LNCaP clone FGC (cell line): Measurements from ENCODE around the gene MRPL52.

Source experiments
- DNase-seq: peaks from one replicate; pipeline ENCODE4 v3.0.0-alpha.2; 2011; ENCODE audit warnings: low read depth
- H3K4me3 ChIP-seq: 2 replicates; pipeline ENCODE4 v1.5.1; 2011; ENCODE audit warnings: mild to moderate bottlenecking, low read depth, low read length, control low read depth
- TF ChIP-seq, protein P1 (sequence below): IDR thresholded peaks from 2 replicates; pipeline ENCODE4 v1.5.1; 2012; ENCODE audit warnings: mild to moderate bottlenecking; ENCODE audit not compliant: control insufficient read depth, insufficient read depth; ENCODE audit errors: extremely low read depth

The MRPL52 gene

DNA sequence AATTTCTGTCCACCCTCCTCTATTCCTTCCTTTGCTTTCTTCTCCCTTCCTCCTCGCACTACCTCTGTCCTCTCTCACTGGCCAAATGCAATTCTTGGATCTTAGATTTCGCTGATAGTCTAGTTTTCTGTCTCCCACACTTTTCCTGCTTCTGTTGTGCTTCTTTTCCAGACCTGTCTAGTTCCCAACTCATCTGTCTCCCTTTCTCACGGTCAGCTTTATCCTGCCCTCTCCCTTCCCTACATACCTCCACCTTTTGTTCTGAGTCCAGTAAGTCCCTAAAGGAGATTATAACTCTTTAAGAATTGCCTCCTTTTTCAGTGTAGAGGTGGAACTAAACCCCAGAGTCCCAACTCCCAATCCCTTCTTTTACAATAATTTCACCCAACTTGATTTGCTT, 5.8 kb downstream of the MRPL52 start:
- TF ChIP-seq, protein P1, sequence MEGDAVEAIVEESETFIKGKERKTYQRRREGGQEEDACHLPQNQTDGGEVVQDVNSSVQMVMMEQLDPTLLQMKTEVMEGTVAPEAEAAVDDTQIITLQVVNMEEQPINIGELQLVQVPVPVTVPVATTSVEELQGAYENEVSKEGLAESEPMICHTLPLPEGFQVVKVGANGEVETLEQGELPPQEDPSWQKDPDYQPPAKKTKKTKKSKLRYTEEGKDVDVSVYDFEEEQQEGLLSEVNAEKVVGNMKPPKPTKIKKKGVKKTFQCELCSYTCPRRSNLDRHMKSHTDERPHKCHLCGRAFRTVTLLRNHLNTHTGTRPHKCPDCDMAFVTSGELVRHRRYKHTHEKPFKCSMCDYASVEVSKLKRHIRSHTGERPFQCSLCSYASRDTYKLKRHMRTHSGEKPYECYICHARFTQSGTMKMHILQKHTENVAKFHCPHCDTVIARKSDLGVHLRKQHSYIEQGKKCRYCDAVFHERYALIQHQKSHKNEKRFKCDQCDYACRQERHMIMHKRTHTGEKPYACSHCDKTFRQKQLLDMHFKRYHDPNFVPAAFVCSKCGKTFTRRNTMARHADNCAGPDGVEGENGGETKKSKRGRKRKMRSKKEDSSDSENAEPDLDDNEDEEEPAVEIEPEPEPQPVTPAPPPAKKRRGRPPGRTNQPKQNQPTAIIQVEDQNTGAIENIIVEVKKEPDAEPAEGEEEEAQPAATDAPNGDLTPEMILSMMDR: no peak
- no peak overlapping the region for H3K4me3 ChIP-seq
- DNase-seq: no peak

DNA sequence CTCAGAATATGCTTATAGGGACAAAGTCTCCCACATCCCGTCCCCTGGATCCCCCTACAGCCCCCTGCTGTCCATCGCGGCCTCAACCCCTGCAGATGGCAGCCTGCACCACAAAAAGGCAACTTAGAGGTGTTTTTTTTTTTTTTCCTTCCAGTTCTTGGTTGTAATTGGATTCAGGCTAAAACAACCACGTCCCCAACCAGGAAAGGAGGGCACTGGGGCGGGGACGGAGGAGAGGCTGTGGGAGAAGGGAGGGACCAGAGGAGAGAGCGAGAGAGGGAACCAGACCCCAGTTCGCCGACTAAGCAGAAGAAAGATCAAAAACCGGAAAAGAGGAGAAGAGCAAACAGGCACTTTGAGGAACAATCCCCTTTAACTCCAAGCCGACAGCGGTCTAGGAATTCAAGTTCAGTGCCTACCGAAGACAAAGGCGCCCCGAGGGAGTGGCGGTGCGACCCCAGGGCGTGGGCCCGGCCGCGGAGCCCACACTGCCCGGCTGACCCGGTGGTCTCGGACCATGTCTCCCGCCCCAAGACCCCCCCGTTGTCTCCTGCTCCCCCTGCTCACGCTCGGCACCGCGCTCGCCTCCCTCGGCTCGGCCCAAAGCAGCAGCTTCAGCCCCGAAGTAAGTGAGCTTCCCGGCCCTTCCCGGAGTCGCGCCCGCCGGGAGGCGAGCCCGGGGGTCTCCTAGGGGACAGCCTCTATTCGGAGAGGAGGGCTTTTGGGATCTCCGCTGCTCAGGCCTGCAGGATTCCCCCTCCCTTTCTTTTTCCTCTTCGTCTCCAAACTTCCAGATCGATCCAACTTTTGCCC, 6.8 kb downstream of the MRPL52 start, which contains the start of gene MMP14:
Gene MMP14 (plus strand): TSS at position 285 of the 813 bp plus-strand sequence. CDS start 233 bp downstream, at position 518.
- DNase-seq: no peak
- TF ChIP-seq, protein P1: no peak
- peak within 1 kb of the TSS; percentile 35 for H3K4me3 ChIP-seq

DNA sequence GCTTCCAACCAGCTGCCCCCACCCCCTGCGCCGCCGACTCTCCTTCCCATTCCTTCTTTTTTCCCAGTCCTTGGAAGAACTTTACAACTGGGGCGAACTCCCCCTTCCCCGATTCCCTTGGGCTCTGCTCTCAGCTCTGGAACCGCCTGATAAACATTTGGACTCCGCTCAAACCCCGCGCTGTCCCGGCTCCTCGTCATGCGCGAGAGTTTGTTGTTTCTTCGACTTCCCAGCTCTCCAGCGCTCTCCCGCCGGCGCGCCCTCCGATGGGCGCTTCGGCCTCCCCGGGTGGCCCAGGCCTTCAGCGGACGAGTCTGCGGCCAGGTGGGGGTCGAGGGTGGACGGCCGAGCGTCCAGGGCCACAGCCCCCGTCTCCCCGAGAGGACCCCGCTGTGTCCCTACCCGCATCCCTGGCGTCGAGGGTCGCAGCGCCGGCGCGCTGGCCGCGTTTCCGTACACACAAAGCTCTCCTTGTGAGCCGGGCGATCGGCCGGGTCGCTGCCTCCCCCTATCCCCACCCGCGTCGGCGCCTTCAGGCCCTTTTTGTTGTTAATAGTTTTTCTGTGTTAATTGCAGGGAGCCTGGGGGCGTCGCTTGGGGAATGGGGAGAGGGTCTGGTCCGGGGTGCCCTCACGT, 7.5 kb downstream of the MRPL52 start:
- H3K4me3 ChIP-seq: peak overlapping the region; percentile 35
- DNase-seq: no peak
- TF ChIP-seq, protein P1: no peak

DNA sequence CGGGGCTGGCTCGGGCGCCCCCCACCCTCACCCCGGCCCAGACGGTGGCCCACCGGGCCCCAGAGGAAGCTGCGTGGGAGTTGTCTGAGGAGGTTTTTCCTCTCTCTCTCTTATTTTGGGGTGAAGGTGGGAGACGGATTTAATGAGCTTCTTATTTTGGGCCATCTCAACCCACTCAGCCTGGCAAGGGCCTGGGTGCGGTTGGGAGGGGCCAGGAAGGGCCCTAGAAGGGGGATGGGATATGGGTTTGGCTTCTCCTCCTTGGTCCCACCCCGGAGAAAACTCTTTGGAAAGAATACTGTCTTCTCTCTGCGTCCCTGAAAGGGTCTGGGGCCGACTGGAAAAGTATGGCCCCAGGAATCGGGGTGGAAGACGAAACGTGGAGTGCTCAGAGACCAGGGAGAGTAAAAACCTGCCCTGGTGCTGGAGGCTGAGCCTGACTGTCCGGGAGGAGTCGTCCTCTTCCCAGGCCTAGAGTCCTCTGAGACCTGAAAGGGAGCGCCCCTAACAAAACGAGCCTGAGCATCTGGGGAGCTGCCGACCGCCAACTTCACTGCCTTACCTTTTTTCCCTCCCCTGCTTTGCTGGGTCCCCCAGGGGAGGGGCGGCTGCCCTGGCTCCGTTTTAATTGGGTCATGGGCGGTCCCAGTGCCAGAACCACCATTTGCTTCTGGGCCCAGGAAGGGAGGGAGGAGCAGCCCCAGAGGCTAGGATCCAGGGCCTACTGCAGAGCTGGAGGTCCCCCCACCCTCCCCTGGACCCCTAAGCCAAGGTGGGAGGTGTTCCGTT, 8.3 kb downstream of the MRPL52 start:
- DNase-seq: no peak

DNA sequence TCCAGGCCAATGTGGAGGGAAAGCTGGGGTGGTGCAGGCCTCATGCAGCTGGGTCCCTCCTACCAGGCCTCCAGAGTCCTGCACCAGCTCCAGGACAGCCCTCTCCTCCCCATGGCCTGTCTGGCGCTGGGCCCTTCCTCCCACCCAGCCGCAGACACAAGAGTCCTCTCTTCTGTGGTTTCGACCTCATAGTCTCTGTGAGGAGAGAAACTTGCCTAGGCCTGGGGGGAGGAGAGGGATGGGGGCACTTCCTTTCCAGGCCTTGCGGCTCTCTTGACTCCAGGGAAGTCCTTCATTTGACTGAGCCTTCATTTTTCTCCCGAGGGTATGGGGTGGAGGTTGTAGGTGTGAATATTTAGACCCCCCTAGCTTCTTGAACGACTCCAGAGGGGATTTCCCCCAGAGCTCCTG, 8.9 kb downstream of the MRPL52 start:
- DNase-seq: no peak
- H3K4me3 ChIP-seq: no peak overlapping the region
- TF ChIP-seq, protein P1: no peak

More for the DNA sequence above, 8.3 kb downstream of the MRPL52 start:
- TF ChIP-seq, protein P1: no peak
- H3K4me3 ChIP-seq: no peak overlapping the region; the same call in 1 of the 2 replicates

DNA sequence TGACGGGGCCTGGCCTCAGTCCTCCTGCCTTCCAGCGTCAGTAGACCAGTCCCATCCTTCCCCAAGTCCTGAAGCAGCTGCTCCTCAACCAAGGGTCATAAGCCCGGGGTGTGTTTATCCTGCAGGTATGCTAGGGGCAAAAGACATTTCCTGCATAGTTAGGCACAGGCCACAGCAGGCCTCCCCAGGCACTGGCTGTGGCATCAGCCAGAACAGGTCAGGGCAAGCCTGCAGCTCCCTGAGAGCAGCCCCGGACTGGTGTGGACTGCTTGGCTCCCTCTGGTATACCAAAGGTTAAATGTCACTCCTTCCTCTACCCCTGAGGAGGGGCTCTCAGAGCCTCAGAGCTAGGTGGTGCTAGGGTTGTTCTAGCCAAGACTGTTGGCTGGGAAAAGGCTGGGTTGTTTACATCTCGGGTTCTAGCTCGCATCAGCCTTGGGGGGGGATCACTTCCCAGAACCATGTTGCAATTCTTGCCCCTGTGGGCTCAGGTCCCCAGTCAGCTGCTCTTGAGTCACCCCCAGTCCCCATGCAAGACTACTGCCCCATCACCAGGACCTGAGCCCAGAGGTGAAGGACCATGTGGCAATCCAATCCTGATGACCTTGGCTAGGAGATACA, 9.6 kb downstream of the MRPL52 start:
- no peak overlapping the region for H3K4me3 ChIP-seq
- TF ChIP-seq, protein P1: no peak
- DNase-seq: no peak
